Mucosa of stomach (tissue), 1 donor: ENCODE measurements around the gene DPEP3.
A peak's percentile ranks its signal among the peaks of the same experiment; 100 is the strongest.

Experiments used
- H3K27me3 ChIP-seq: one replicate; pipeline ENCODE4 v1.7.0; 2013; ENCODE audit warnings: mild to moderate bottlenecking, low read length; ENCODE audit not compliant: control insufficient read depth, insufficient read depth
- H3K36me3 ChIP-seq: one replicate; pipeline ENCODE4 v1.7.0; 2013; ENCODE audit warnings: low read length; ENCODE audit not compliant: control insufficient read depth, insufficient read depth
- H3K4me1 ChIP-seq: one replicate; pipeline ENCODE4 v1.7.0; 2013; ENCODE audit warnings: mild to moderate bottlenecking, low read length; ENCODE audit not compliant: control insufficient read depth, insufficient read depth
- H3K4me3 ChIP-seq: one replicate; pipeline ENCODE4 v1.7.0; 2013; ENCODE audit warnings: low read length
- H3K9ac ChIP-seq: one replicate; pipeline ENCODE4 v1.7.0; 2013; ENCODE audit warnings: mild to moderate bottlenecking, low read length, moderate library complexity
- H3K9me3 ChIP-seq: one replicate; pipeline ENCODE4 v1.7.0; 2013; ENCODE audit warnings: mild to moderate bottlenecking, low read length, moderate library complexity; ENCODE audit not compliant: control insufficient read depth
- donor health status: Pancreatic carcinoma.

DPEP3 gene

GRCh38 chr16:67969254-67970039 is 10.9 kb downstream of the DPEP3 start:
- Histone ChIP-seq H3K36me3 (no peaks in the 10 kb centered on the region), H3K27me3 (peaks cover 8% of the 10 kb centered on the region), H3K4me3 (no peak overlapping the region), H3K4me1 (peaks cover 20% of the 10 kb centered on the region), H3K9me3 (no peaks in the 10 kb centered on the region), H3K9ac (peak overlapping the region; percentile 59)

- no peaks in the 10 kb centered on the region for H3K36me3 ChIP-seq
- peak within 1 kb of the TSS; percentile 84 for H3K9ac ChIP-seq
- H3K4me1 ChIP-seq = peaks cover 20% of the 10 kb centered on the region
- peak within 1 kb of the TSS; percentile 63 for H3K4me3 ChIP-seq
- no peaks in the 10 kb centered on the region for H3K9me3 ChIP-seq
- peaks cover 8% of the 10 kb centered on the region for H3K27me3 ChIP-seq
These were observed 11.7 kb downstream of the DPEP3 start, which contains the start of gene SLC12A4 for GRCh38 chr16:67968400-67969253. TSS of gene SLC12A4 (minus strand) at chr16:67968637. CDS start at chr16:67968553, 84 bp downstream.

- H3K9me3 ChIP-seq = no peaks in the 10 kb centered on the region
- peaks cover 26% of the 10 kb centered on the region for H3K4me1 ChIP-seq
- H3K4me3 ChIP-seq = peak overlapping the region; percentile 63
- no peaks in the 10 kb centered on the region for H3K36me3 ChIP-seq
- H3K9ac ChIP-seq = peak overlapping the region; percentile 84
- H3K27me3 ChIP-seq = peaks cover 8% of the 10 kb centered on the region
These were observed 12.3 kb downstream of the DPEP3 start for GRCh38 chr16:67967958-67968399.

- Histone ChIP-seq H3K36me3 (no peaks in the 10 kb centered on the region), H3K4me3 (peak overlapping the region; percentile 63), H3K4me1 (peaks cover 26% of the 10 kb centered on the region), H3K9ac (peak overlapping the region; percentile 84), H3K9me3 (no peaks in the 10 kb centered on the region), H3K27me3 (peaks cover 8% of the 10 kb centered on the region)
These were observed 12.9 kb downstream of the DPEP3 start for GRCh38 chr16:67967183-67967957.

- H3K4me1 ChIP-seq = peaks cover 33% of the 10 kb centered on the region
- peaks cover 8% of the 10 kb centered on the region for H3K27me3 ChIP-seq
- no peaks in the 10 kb centered on the region for H3K9me3 ChIP-seq
- H3K4me3 ChIP-seq = peak overlapping the region; percentile 63
- peak overlapping the region; percentile 84 for H3K9ac ChIP-seq
- no peaks in the 10 kb centered on the region for H3K36me3 ChIP-seq
These were observed 13.6 kb downstream of the DPEP3 start for GRCh38 chr16:67966549-67967182.

- no peaks in the 10 kb centered on the region for H3K9me3 ChIP-seq
- H3K4me1 ChIP-seq = peaks cover 38% of the 10 kb centered on the region
- peaks cover 8% of the 10 kb centered on the region for H3K27me3 ChIP-seq
- H3K4me3 ChIP-seq = no peak overlapping the region
- no peaks in the 10 kb centered on the region for H3K36me3 ChIP-seq
- no peak overlapping the region for H3K9ac ChIP-seq
These were observed 14.4 kb downstream of the DPEP3 start for GRCh38 chr16:67965668-67966548.

GRCh38 chr16:67964477-67965131 is 15.7 kb downstream of the DPEP3 start:
- Histone ChIP-seq H3K4me3 (no peak overlapping the region), H3K9ac (no peak overlapping the region), H3K9me3 (no peaks in the 10 kb centered on the region), H3K27me3 (peaks cover 8% of the 10 kb centered on the region), H3K36me3 (no peaks in the 10 kb centered on the region), H3K4me1 (peaks cover 44% of the 10 kb centered on the region)

- Histone ChIP-seq H3K4me3 (no peak overlapping the region), H3K36me3 (no peaks in the 10 kb centered on the region), H3K9ac (no peak overlapping the region), H3K27me3 (peaks cover 8% of the 10 kb centered on the region), H3K9me3 (no peaks in the 10 kb centered on the region), H3K4me1 (peaks cover 44% of the 10 kb centered on the region)
These were observed 16.5 kb downstream of the DPEP3 start for GRCh38 chr16:67963662-67964321.

- no peaks in the 10 kb centered on the region for H3K9me3 ChIP-seq
- H3K9ac ChIP-seq = no peak overlapping the region
- no peak overlapping the region for H3K4me3 ChIP-seq
- H3K4me1 ChIP-seq = peaks cover 44% of the 10 kb centered on the region
- peaks cover 8% of the 10 kb centered on the region for H3K27me3 ChIP-seq
- no peaks in the 10 kb centered on the region for H3K36me3 ChIP-seq
These were observed 17.0 kb downstream of the DPEP3 start for GRCh38 chr16:67963292-67963661.

GRCh38 chr16:67962135-67962534 is 18.2 kb downstream of the DPEP3 start:
- Histone ChIP-seq H3K36me3 (no peaks in the 10 kb centered on the region), H3K4me3 (no peak overlapping the region), H3K27me3 (no peaks in the 10 kb centered on the region), H3K9ac (no peak overlapping the region), H3K4me1 (peaks cover 36% of the 10 kb centered on the region), H3K9me3 (no peaks in the 10 kb centered on the region)
